Natural killer cell (primary cell): ENCODE data around the gene NUBPL. TPM values are rescaled to one million over a fixed set of nuclear protein-coding genes. Genes with fewer than 3 reads are reported as not detected.

Experiments
- ATAC-seq, 3 donors: fragments of 150-1000 bp in 2 of 3; fragments of 200-7000 bp in 1 of 3; cut with Tn5 transposase; 1 replicate in 1 of 3; 2 replicates in 2 of 3; pipeline ENCODE4 v1.10.0; 2021; ENCODE audit warnings: mild to moderate bottlenecking in 2 of 3, moderate library complexity in 2 of 3
- DNase-seq, 2 donors: peaks; one replicate each; pipeline versions ENCODE4 v3.0.0 to v3.0.0-alpha.2; 2013 to 2021; ENCODE audit warnings: mixed read lengths in 1 of 2
- H3K27ac ChIP-seq: one replicate; pipeline ENCODE4 v1.5.1; 2013; ENCODE audit warnings: mild to moderate bottlenecking, low read length
- H3K27me3 ChIP-seq: one replicate; pipeline ENCODE4 v1.6.1; 2013; ENCODE audit warnings: low read length; ENCODE audit not compliant: control insufficient read depth, insufficient read depth
- H3K36me3 ChIP-seq: one replicate; pipeline ENCODE4 v1.6.1; 2013; ENCODE audit warnings: low read length; ENCODE audit not compliant: control insufficient read depth, insufficient read depth
- H3K4me1 ChIP-seq: one replicate; pipeline ENCODE4 v1.6.1; 2013; ENCODE audit warnings: low read length; ENCODE audit not compliant: control insufficient read depth, insufficient read depth
- H3K4me3 ChIP-seq: one replicate; pipeline ENCODE4 v1.5.1; 2013; ENCODE audit warnings: low read length
- H3K9me3 ChIP-seq: one replicate; pipeline ENCODE4 v1.6.1; 2013; ENCODE audit warnings: low read length; ENCODE audit not compliant: control insufficient read depth, insufficient read depth
- H3K27ac Mint-ChIP-seq, 2 donors: one replicate each; pipeline ENCODE4 v1.8.0; 2022; ENCODE audit warnings: mild to moderate bottlenecking in 2 of 2, mixed read lengths in 2 of 2, moderate library complexity in 1 of 2
- H3K27me3 Mint-ChIP-seq, 2 donors: one replicate each; pipeline ENCODE4 v1.8.0; 2022; ENCODE audit warnings: low read depth in 2 of 2, mixed read lengths in 2 of 2
- H3K36me3 Mint-ChIP-seq: one replicate; pipeline ENCODE4 v1.8.0; 2022; ENCODE audit warnings: mixed read lengths
- H3K4me1 Mint-ChIP-seq, 2 donors: one replicate each; pipeline ENCODE4 v1.8.0; 2022; ENCODE audit warnings: mixed read lengths in 2 of 2
- H3K4me3 Mint-ChIP-seq: one replicate; pipeline ENCODE4 v1.8.0; 2022; ENCODE audit warnings: mild to moderate bottlenecking, moderate library complexity, mixed read lengths
- H3K9me3 Mint-ChIP-seq, 2 donors: one replicate each; pipeline ENCODE4 v1.8.0; 2022; ENCODE audit warnings: mixed read lengths in 2 of 2
- CTCF ChIP-seq: fragments of 200-600 bp; IDR thresholded peaks from one replicate; pipeline ENCODE4 v1.8.0; 2022; ENCODE audit warnings: antibody characterized with exemption
- WGBS: methylation state at CpG from one replicate; pipeline ENCODE4 v1.1.7; 2013; ENCODE audit warnings: missing lambda C conversion rate; ENCODE audit not compliant: insufficient coverage; 5-methylcytosine and 5-hydroxymethylcytosine counted together
- intact Hi-C: fragments of 100-400 bp; cut with micrococcal nuclease; formaldehyde crosslinking; loops from one replicate; pipeline ENCODE4 v1.14.2; 2022
- total RNA-seq, 4 donors: library from RNA; stranded (reverse); fragments of 120-200 nt in 1 of 4; gene quantifications; one replicate each; pipeline versions ENCODE4 v1.2.3 to v1.2.4, GENCODE V29; 2013 to 2022

The NUBPL gene
- total RNA-seq, 3 donors from 2014 or later (not counting 1 experiment from before 2014, with no cell fraction given) = 7.1 to 8.5 (median 7.5) TPM

- no peaks in the 10 kb centered on the region for H3K4me1 ChIP-seq
- Mint-ChIP-seq H3K4me3 (no peak overlapping the region), H3K36me3 (no peaks in the 10 kb centered on the region), H3K4me1 (no peaks in the 10 kb centered on the region), H3K27me3 (peaks cover 0 to 3% of the 10 kb centered on the region in 2 donors), H3K9me3 (peaks cover 2 to 4% of the 10 kb centered on the region in 2 donors), H3K27ac (no peak overlapping the region)
- DNase-seq (no peak), ATAC-seq (no peak)
- 35% methylated on average over 9 of the region's 9 CpGs for WGBS
- no peak for TF ChIP-seq CTCF
- H3K4me3 ChIP-seq = no peak overlapping the region
- no peaks in the 10 kb centered on the region for H3K36me3 ChIP-seq
- H3K27me3 ChIP-seq = no peaks in the 10 kb centered on the region
- H3K9me3 ChIP-seq = no peaks in the 10 kb centered on the region
- intact Hi-C loops = no loop called here
- no peak overlapping the region for H3K27ac ChIP-seq
These were observed 316.1 kb downstream of the NUBPL start for GRCh38 chr14:31877255-31877798.

GRCh38 chr14:31879661-31880348 lies 318.6 kb downstream of the NUBPL start:
- Histone ChIP-seq H3K36me3 (no peaks in the 10 kb centered on the region), H3K4me3 (no peak overlapping the region), H3K9me3 (no peaks in the 10 kb centered on the region), H3K27me3 (no peaks in the 10 kb centered on the region), H3K27ac (no peak overlapping the region), H3K4me1 (no peaks in the 10 kb centered on the region)
- H3K27me3 Mint-ChIP-seq = peaks cover 0 to 3% of the 10 kb centered on the region in 2 donors
- peaks cover 2% of the 10 kb centered on the region in 2 donors for H3K9me3 Mint-ChIP-seq
- DNase-seq (no peak), ATAC-seq (no peak)
- H3K36me3 Mint-ChIP-seq = no peaks in the 10 kb centered on the region
- H3K4me3 Mint-ChIP-seq = no peak overlapping the region
- H3K27ac Mint-ChIP-seq = no peak overlapping the region
- intact Hi-C loops = no loop called here
- H3K4me1 Mint-ChIP-seq = no peaks in the 10 kb centered on the region
- WGBS = 0% methylated on average over 1 of the region's 7 CpGs
- no peak for TF ChIP-seq CTCF

- Histone ChIP-seq H3K9me3 (no peaks in the 10 kb centered on the region), H3K27ac (no peak overlapping the region), H3K27me3 (no peaks in the 10 kb centered on the region), H3K36me3 (no peaks in the 10 kb centered on the region), H3K4me3 (no peak overlapping the region), H3K4me1 (no peaks in the 10 kb centered on the region)
- Mint-ChIP-seq H3K4me3 (no peak overlapping the region), H3K36me3 (no peaks in the 10 kb centered on the region), H3K9me3 (peaks cover 2% of the 10 kb centered on the region in 2 donors), H3K4me1 (no peaks in the 10 kb centered on the region), H3K27me3 (peaks cover 0 to 3% of the 10 kb centered on the region in 2 donors), H3K27ac (no peak overlapping the region)
- intact Hi-C loops = no loop called here
- TF ChIP-seq CTCF = no peak
- WGBS = 90% methylated on average over 4 of the region's 4 CpGs
- ATAC-seq = no peak
- DNase-seq = no peak
These were observed 319.7 kb downstream of the NUBPL start for GRCh38 chr14:31880935-31881334.
